Stimulated activated naive CD8-positive, alpha-beta T cell treated with anti-CD3 and anti-CD28 coated beads, Interleukin-15, Interleukin-2, amounts not matched to agents 100 ng/mL and 50 ng/mL, for 24 hours (primary cell): ENCODE results near the gene IYD.
"Not testable (repeated sequence)": the region's sequence is repeated elsewhere in the genome, so short reads cannot be mapped to it uniquely, and the experiment has no call there.

Source experiments
- H3K27ac Mint-ChIP-seq: one replicate; pipeline ENCODE4 v1.8.0; 2021; ENCODE audit warnings: mild to moderate bottlenecking, mixed read lengths
- H3K27me3 Mint-ChIP-seq: one replicate; pipeline ENCODE4 v1.8.0; 2021; ENCODE audit warnings: mixed read lengths
- H3K36me3 Mint-ChIP-seq: one replicate; pipeline ENCODE4 v1.8.0; 2021; ENCODE audit warnings: low read depth, mixed read lengths
- H3K4me1 Mint-ChIP-seq: one replicate; pipeline ENCODE4 v1.8.0; 2021; ENCODE audit warnings: low read depth, mixed read lengths
- H3K4me3 Mint-ChIP-seq: one replicate; pipeline ENCODE4 v1.8.0; 2021; ENCODE audit warnings: mild to moderate bottlenecking, mixed read lengths
- H3K9me3 Mint-ChIP-seq: one replicate; pipeline ENCODE4 v1.8.0; 2021; ENCODE audit warnings: mixed read lengths

Gene IYD

DNA sequence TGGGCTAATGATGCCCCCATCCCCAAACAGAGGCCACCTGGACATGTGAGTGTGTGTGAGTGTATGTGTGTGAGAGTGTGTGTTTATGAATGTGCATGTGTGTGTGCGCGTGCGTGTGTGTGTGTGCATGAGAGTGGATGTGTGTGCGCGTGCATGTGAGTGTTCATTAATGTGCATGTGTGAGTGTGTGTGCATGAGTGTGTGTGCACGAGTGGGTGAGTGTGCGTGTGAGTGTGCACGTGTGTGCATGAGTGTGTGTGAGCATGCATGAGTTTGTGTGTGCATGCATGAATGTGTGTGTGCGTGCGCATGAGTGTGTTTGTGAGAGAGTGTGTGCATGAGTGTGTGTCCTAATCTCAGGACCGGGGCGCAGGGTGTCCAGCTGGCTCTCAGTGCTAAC, 1.3 kb downstream of the IYD start:
- H3K27ac Mint-ChIP-seq: no peak overlapping the region
- H3K9me3 Mint-ChIP-seq: no peaks in the 10 kb centered on the region
- peaks cover 15% of the 10 kb centered on the region for H3K27me3 Mint-ChIP-seq
- no peaks in the 10 kb centered on the region for H3K36me3 Mint-ChIP-seq
- no peak overlapping the region for H3K4me3 Mint-ChIP-seq
- no peaks in the 10 kb centered on the region for H3K4me1 Mint-ChIP-seq

DNA sequence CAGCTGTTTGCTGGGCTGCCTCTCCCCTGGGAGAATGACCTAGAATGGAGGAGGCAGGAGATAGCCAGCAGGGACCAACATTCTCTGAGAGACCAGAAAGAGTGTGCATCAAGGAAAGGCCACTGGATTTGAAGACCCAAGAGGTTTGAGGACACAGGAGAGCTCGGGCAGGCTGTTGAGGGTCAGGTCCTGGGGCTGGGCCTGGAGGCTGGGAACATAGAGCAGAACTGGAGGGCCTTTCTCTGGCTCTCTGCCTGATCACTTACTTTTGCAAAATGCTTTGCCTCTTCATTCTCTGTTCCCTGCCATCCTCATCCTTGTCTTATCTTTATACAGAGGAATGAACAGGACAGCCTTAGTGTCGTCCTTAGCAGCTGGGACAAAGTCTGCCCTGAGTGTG, 2.5 kb downstream of the IYD start:
- Mint-ChIP-seq H3K27ac (no peak overlapping the region), H3K27me3 (peaks cover 19% of the 10 kb centered on the region), H3K4me3 (no peak overlapping the region), H3K9me3 (no peaks in the 10 kb centered on the region), H3K4me1 (no peaks in the 10 kb centered on the region), H3K36me3 (no peaks in the 10 kb centered on the region)

GRCh38 chr6:150372051-150372450, 3.2 kb downstream of the IYD start:
- no peaks in the 10 kb centered on the region for H3K4me1 Mint-ChIP-seq
- H3K27me3 Mint-ChIP-seq: peaks cover 24% of the 10 kb centered on the region
- H3K36me3 Mint-ChIP-seq: no peaks in the 10 kb centered on the region
- H3K4me3 Mint-ChIP-seq: no peak overlapping the region
- H3K9me3 Mint-ChIP-seq: no peaks in the 10 kb centered on the region
- no peak overlapping the region for H3K27ac Mint-ChIP-seq

DNA sequence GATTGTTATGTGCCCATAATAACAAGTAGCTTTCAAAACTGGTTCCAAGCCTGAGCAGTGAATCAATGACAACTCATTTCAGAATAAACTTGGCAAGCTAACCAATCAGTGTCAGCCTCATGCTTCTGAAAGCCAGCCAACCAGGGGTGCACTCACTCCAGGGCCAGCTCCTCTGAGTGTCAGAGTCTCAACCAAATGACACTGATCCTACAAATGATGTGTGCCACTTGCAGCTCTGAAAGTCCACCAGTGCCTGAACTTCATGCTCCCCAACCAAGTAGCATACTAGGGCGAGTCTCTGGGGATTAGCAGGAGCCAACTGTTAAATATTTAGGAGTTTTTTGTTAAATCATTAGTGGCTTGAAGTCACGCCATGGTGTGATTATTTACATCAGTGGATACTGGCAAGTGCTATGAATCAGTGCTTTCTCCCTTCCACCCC, 4.5 kb downstream of the IYD start:
- Mint-ChIP-seq H3K4me1 (no peaks in the 10 kb centered on the region), H3K4me3 (no peak overlapping the region), H3K27ac (no peak overlapping the region), H3K27me3 (peaks cover 28% of the 10 kb centered on the region), H3K36me3 (no peaks in the 10 kb centered on the region), H3K9me3 (no peaks in the 10 kb centered on the region)

- not testable (repeated sequence) for H3K9me3 Mint-ChIP-seq, H3K36me3 Mint-ChIP-seq, H3K27ac Mint-ChIP-seq, H3K4me1 Mint-ChIP-seq, H3K4me3 Mint-ChIP-seq
- H3K27me3 Mint-ChIP-seq: peaks cover 34% of the 10 kb centered on the region
Measured at GRCh38 chr6:150374346-150374745, 5.5 kb downstream of the IYD start.

DNA sequence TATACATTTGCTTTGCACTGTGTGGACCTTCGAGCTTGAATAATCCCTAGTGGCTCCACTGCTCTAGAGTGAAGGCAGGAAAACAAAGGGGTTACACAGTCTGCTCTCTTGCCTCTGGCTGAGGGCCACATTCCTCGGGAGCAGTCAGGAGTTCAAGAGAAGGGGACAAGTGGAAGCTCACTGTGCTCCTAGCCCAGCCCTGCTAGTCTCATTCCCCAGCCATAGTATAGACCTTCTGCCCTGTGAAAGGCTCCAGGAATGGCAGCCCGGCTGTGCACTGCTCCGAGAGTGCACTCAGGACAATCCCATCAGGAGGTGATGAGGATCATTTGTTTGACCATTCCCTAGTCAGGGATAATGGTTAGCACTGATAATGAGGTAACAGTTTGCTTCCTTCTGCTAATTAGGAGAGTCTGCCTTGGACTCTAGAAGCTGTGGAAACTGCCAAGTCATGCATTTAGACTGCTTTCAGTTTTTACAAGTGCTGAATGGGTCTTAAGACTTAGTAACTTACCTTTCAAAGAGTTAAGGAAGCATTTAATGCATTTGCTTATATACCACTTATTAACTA, 8.5 kb downstream of the IYD start:
- Mint-ChIP-seq H3K9me3 (no peaks in the 10 kb centered on the region), H3K36me3 (no peaks in the 10 kb centered on the region), H3K27me3 (peaks cover 40% of the 10 kb centered on the region), H3K4me1 (no peaks in the 10 kb centered on the region), H3K4me3 (no peak overlapping the region), H3K27ac (no peak overlapping the region)

DNA sequence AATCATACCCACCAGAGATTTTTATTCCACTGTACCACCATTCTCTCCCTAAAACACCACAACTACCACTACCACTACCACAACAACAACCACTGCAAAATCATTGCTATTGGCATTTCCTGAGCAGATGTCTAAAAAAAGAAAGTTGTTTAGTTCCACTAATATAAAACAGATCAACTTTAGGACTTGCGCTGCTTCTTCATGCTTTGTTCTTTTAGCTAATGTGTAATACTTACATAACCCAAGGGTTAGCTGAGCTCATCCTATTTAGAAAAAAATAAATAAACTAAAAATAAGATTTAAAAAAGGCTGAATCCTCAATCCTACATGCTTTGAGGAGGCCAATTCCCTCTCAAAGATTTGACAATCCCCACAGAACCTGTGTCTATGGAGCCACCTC, 11.4 kb downstream of the IYD start:
- H3K27ac Mint-ChIP-seq: no peak overlapping the region
- H3K4me1 Mint-ChIP-seq: no peaks in the 10 kb centered on the region
- H3K36me3 Mint-ChIP-seq: no peaks in the 10 kb centered on the region
- H3K27me3 Mint-ChIP-seq: peaks cover 29% of the 10 kb centered on the region
- H3K4me3 Mint-ChIP-seq: no peak overlapping the region
- no peaks in the 10 kb centered on the region for H3K9me3 Mint-ChIP-seq

GRCh38 chr6:150382171-150382570, 13.4 kb downstream of the IYD start:
- H3K4me1 Mint-ChIP-seq: no peaks in the 10 kb centered on the region
- no peak overlapping the region for H3K4me3 Mint-ChIP-seq
- no peaks in the 10 kb centered on the region for H3K9me3 Mint-ChIP-seq
- no peaks in the 10 kb centered on the region for H3K36me3 Mint-ChIP-seq
- H3K27me3 Mint-ChIP-seq: peaks cover 28% of the 10 kb centered on the region
- H3K27ac Mint-ChIP-seq: no peak overlapping the region

DNA sequence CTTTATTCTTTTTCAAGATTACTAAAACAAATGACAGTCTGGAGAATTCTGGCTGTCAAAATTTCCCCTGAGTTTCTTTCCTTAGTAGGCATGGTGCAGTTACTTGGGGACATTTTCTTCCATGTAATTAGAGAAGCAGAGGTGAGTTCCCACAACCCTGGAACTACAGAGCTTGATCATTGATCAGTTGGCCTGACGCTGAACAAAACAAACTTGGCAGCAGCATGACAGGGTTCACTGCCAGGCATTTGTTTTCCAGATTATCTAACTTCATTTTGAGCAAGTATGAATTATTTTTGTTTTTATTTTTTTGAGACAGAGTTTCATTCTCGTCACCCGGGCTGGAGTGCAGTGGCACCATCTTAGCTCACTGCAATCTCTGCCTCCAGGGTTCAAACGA, 22.6 kb downstream of the IYD start:
- Mint-ChIP-seq H3K4me3 (no peak overlapping the region), H3K27me3 (peaks cover 37% of the 10 kb centered on the region), H3K36me3 (no peaks in the 10 kb centered on the region), H3K27ac (no peak overlapping the region), H3K9me3 (no peaks in the 10 kb centered on the region), H3K4me1 (no peaks in the 10 kb centered on the region)

- H3K4me3 Mint-ChIP-seq: no peak overlapping the region
- H3K27ac Mint-ChIP-seq: no peak overlapping the region
- H3K27me3 Mint-ChIP-seq: peaks cover 35% of the 10 kb centered on the region
- no peaks in the 10 kb centered on the region for H3K9me3 Mint-ChIP-seq
- H3K36me3 Mint-ChIP-seq: no peaks in the 10 kb centered on the region
- no peaks in the 10 kb centered on the region for H3K4me1 Mint-ChIP-seq
Measured at GRCh38 chr6:150391890-150392289, 23.1 kb downstream of the IYD start.

- H3K27ac Mint-ChIP-seq: no peak overlapping the region
- no peak overlapping the region for H3K4me3 Mint-ChIP-seq
- H3K36me3 Mint-ChIP-seq: no peaks in the 10 kb centered on the region
- peaks cover 34% of the 10 kb centered on the region for H3K27me3 Mint-ChIP-seq
- no peaks in the 10 kb centered on the region for H3K9me3 Mint-ChIP-seq
- H3K4me1 Mint-ChIP-seq: no peaks in the 10 kb centered on the region
Measured at GRCh38 chr6:150392452-150393220, 23.8 kb downstream of the IYD start.

- peaks cover 20% of the 10 kb centered on the region for H3K27me3 Mint-ChIP-seq
- no peaks in the 10 kb centered on the region for H3K9me3 Mint-ChIP-seq
- no peak overlapping the region for H3K4me3 Mint-ChIP-seq
- no peaks in the 10 kb centered on the region for H3K4me1 Mint-ChIP-seq
- no peaks in the 10 kb centered on the region for H3K36me3 Mint-ChIP-seq
- H3K27ac Mint-ChIP-seq: no peak overlapping the region
Measured at GRCh38 chr6:150394053-150394898, 25.5 kb downstream of the IYD start.

GRCh38 chr6:150394899-150395295, 26.1 kb downstream of the IYD start:
- H3K27me3 Mint-ChIP-seq: peaks cover 15% of the 10 kb centered on the region
- H3K4me3 Mint-ChIP-seq: no peak overlapping the region
- no peaks in the 10 kb centered on the region for H3K9me3 Mint-ChIP-seq
- H3K27ac Mint-ChIP-seq: no peak overlapping the region
- no peaks in the 10 kb centered on the region for H3K4me1 Mint-ChIP-seq
- H3K36me3 Mint-ChIP-seq: no peaks in the 10 kb centered on the region

DNA sequence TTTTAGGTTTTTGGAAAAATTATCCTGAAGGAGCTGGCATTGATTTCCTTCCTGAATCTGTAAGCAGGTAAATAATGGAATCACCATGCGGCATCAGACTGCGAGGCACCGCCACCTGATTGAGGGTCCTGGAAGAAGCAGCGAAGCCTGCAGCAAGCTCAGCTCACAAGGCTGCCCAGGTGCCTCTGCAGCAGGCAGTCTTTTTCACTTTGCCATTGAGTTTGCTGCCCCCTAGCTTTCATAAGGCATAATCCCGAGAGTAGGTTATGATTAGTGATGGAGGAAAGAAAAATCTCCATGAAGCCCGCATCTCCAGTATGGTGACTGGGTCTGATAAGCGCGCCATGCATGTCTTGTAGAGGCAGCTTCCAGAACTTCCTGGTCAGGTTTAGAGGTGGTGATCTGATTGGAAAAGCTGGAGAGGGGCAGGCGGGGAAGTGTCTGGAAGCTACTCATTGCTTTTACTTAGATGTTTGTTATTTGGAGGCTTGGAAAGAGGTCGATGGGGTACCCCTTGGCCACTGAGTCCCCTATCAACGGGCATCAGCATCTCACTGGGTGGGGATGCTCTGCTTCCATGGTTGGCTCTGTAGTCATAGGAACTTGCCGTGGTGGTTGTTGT, 26.7 kb downstream of the IYD start:
- no peak overlapping the region for H3K4me3 Mint-ChIP-seq
- H3K36me3 Mint-ChIP-seq: no peaks in the 10 kb centered on the region
- H3K27ac Mint-ChIP-seq: no peak overlapping the region
- no peaks in the 10 kb centered on the region for H3K4me1 Mint-ChIP-seq
- H3K27me3 Mint-ChIP-seq: peaks cover 15% of the 10 kb centered on the region
- no peaks in the 10 kb centered on the region for H3K9me3 Mint-ChIP-seq
